HepG2 (cell line): ENCODE results near the gene GMEB2. TPM values are rescaled to one million over a fixed set of nuclear protein-coding genes. Genes with fewer than 3 reads are reported as not detected.

ENCODE experiments used
- ATF4 ChIP-seq, 2 experiments: fragments of 450-650 bp in 1 of 2; sonication (generic) in 1 of 2; formaldehyde crosslinking; IDR thresholded peaks; 2 replicates each; pipeline versions ENCODE4 v1.5.0 to v1.8.0; 2020 to 2022; ENCODE audit warnings: mild to moderate bottlenecking in 1 of 2, missing genetic modification reagents in 1 of 2
- CERS6 ChIP-seq: sonication (generic); formaldehyde crosslinking; IDR thresholded peaks from 2 replicates; pipeline ENCODE4 v1.5.0; 2020; ENCODE audit warnings: missing genetic modification reagents
- GATA4 ChIP-seq: sonication (generic); IDR thresholded peaks from 2 replicates; pipeline ENCODE4 v1.6.1; 2016; ENCODE audit warnings: antibody characterized with exemption, low read depth, borderline replicate concordance
- GTF3A ChIP-seq: sonication (generic); formaldehyde crosslinking; conservative IDR thresholded peaks from 2 replicates; pipeline ENCODE4 v1.4.0; 2020; ENCODE audit warnings: mild to moderate bottlenecking, missing genetic modification reagents
- HNRNPLL ChIP-seq: fragments of 200-400 bp; formaldehyde crosslinking; IDR thresholded peaks from 2 replicates; pipeline ENCODE4 v1.6.1; 2017; ENCODE audit warnings: mild to moderate bottlenecking, low read depth, low read length; ENCODE audit not compliant: poor library complexity, severe bottlenecking
- KDM1A ChIP-seq: IDR thresholded peaks from 2 replicates; pipeline ENCODE4 v1.6.1; 2016; ENCODE audit warnings: missing compliant biosample characterization
- KLF6 ChIP-seq: IDR thresholded peaks from 2 replicates; pipeline ENCODE4 v1.8.0; 2016; ENCODE audit warnings: missing biosample characterization, missing genetic modification reagents
- MIER2 ChIP-seq: IDR thresholded peaks from 2 replicates; pipeline ENCODE4 v1.6.1; 2016; ENCODE audit warnings: missing biosample characterization, missing genetic modification reagents
- RBAK ChIP-seq: sonication (generic); formaldehyde crosslinking; IDR thresholded peaks from 2 replicates; pipeline ENCODE4 v1.5.1; 2020; ENCODE audit warnings: mild to moderate bottlenecking, missing genetic modification reagents
- SMC3 ChIP-seq: IDR thresholded peaks from 2 replicates; pipeline ENCODE4 v1.6.1; 2011; ENCODE audit warnings: low read length, improper control_type of control experiment
- SP2 ChIP-seq: sonication (generic); formaldehyde crosslinking; IDR thresholded peaks from 2 replicates; pipeline ENCODE4 v1.5.1; 2020; ENCODE audit warnings: mild to moderate bottlenecking, missing genetic modification reagents
- ZC3H13 ChIP-seq: sonication (generic); formaldehyde crosslinking; IDR thresholded peaks from 2 replicates; pipeline ENCODE4 v1.8.1; 2023; ENCODE audit warnings: mild to moderate bottlenecking, missing genetic modification reagents, moderate library complexity
- ZFP82 ChIP-seq: sonication (generic); formaldehyde crosslinking; IDR thresholded peaks from 2 replicates; pipeline ENCODE4 v1.5.1; 2020; ENCODE audit warnings: mild to moderate bottlenecking, missing genetic modification reagents, borderline replicate concordance
- ZHX1 ChIP-seq: sonication (generic); formaldehyde crosslinking; IDR thresholded peaks from 2 replicates; pipeline ENCODE4 v1.8.1; 2022; ENCODE audit warnings: low read depth, mild to moderate bottlenecking, missing genetic modification reagents
- ZNF143 ChIP-seq: sonication (generic); formaldehyde crosslinking; IDR thresholded peaks from 2 replicates; pipeline ENCODE4 v1.4.0; 2020; ENCODE audit warnings: missing genetic modification reagents
- ZNF30 ChIP-seq: sonication (generic); formaldehyde crosslinking; IDR thresholded peaks from 2 replicates; pipeline ENCODE4 v1.5.0; 2020; ENCODE audit warnings: mild to moderate bottlenecking, missing genetic modification reagents
- ZNF503 ChIP-seq: sonication (generic); formaldehyde crosslinking; IDR thresholded peaks from 2 replicates; pipeline ENCODE4 v1.4.0; 2020; ENCODE audit warnings: missing genetic modification reagents
- ZNF513 ChIP-seq: sonication (generic); formaldehyde crosslinking; conservative IDR thresholded peaks from 2 replicates; pipeline ENCODE4 v1.5.0; 2020; ENCODE audit warnings: missing genetic modification reagents
- ZNF558 ChIP-seq: sonication (generic); formaldehyde crosslinking; IDR thresholded peaks from 2 replicates; pipeline ENCODE4 v1.9.0; 2022; ENCODE audit warnings: mild to moderate bottlenecking, missing genetic modification reagents, borderline replicate concordance
- ZNF841 ChIP-seq: sonication (generic); formaldehyde crosslinking; IDR thresholded peaks from 2 replicates; pipeline ENCODE4 v1.8.1; 2023; ENCODE audit warnings: missing genetic modification reagents, borderline replicate concordance
- ZNF878 ChIP-seq: sonication (generic); formaldehyde crosslinking; IDR thresholded peaks from 2 replicates; pipeline ENCODE4 v1.8.1; 2023; ENCODE audit warnings: mild to moderate bottlenecking, missing genetic modification reagents, moderate library complexity
- polyA plus RNA-seq, 8 experiments: library from polyadenylated mRNA; depleted of rRNA in 3 of 8; stranded (reverse) in 7 of 8; unstranded in 1 of 8; fragments of >200 nt; fragmentation: Illumina TruSeq in 4 of 8; extraction: Trizol in 4 of 8; gene quantifications; 2 replicates each; pipeline versions ENCODE4 v1.2.1 to v1.2.3, GENCODE V29; 2011 to 2016; ENCODE audit warnings: low read depth in 4 of 8, missing spikeins in 1 of 8, mixed read lengths in 1 of 8; ENCODE audit not compliant: insufficient read depth in 1 of 8
- total RNA-seq, 5 experiments: library from RNA; depleted of rRNA; stranded (reverse); fragments of >200 nt; fragmentation: Illumina TruSeq; extraction: Trizol; gene quantifications; 2 replicates each; pipeline ENCODE4 v1.2.3, GENCODE V29; 2016; ENCODE audit warnings: low read depth in 1 of 5

Gene GMEB2
- total and polyA plus RNA-seq, 2 of the 13 experiments (the other 11 are each of a cell fraction or from before 2014, with no cell fraction given), result 10.6 to 12.4 TPM

- TF ChIP-seq KDM1A (CRISPR knock-in tag) (0 out of 2 replicates have a peak, but pooled peaks have one; percentile 41), GTF3A (CRISPR knock-in tag) (no peak), ZNF878 (no peak), SMC3 (no peak), RBAK (CRISPR knock-in tag) (no peak), ZNF30 (CRISPR knock-in tag) (no peak), CERS6 (CRISPR knock-in tag) (no peak), ZNF513 (CRISPR knock-in tag) (no peak), HNRNPLL (no peak), ZNF841 (CRISPR knock-in tag) (no peak), ZNF503 (no peak), KLF6 (no peak), ZC3H13 (CRISPR knock-in tag) (no peak), ZNF558 (CRISPR knock-in tag) (no peak), ATF4 (CRISPR knock-in tag; IDR thresholded peaks at IDR 0.05) (no peak), GATA4 (no peak), SP2 (CRISPR knock-in tag) (peak; percentile 28; the same call in 1 of the 2 replicates), ZHX1 (CRISPR knock-in tag) (no peak), ZNF143 (CRISPR knock-in tag) (no peak), MIER2 (CRISPR knock-in tag) (0 out of 2 replicates have a peak, but pooled peaks have one; percentile 29), ZFP82 (no peak)
Observed at GRCh38 chr20:63544241-63544957, 82.5 kb downstream of the GMEB2 start (continued).
